Amniotic epithelial cell (primary cell): ENCODE results near the gene GABRG3.
"Not testable (repeated sequence)": the region's sequence is repeated elsewhere in the genome, so short reads cannot be mapped to it uniquely, and the experiment has no call there.

Experiments used
- DNase-seq: peaks from one replicate; pipeline ENCODE4 v3.0.0-alpha.2; 2010; ENCODE audit warnings: low read depth

The GABRG3 gene

GRCh38 chr15:27339138-27339537, 368.2 kb downstream of the GABRG3 start:
- no peak for DNase-seq

DNA sequence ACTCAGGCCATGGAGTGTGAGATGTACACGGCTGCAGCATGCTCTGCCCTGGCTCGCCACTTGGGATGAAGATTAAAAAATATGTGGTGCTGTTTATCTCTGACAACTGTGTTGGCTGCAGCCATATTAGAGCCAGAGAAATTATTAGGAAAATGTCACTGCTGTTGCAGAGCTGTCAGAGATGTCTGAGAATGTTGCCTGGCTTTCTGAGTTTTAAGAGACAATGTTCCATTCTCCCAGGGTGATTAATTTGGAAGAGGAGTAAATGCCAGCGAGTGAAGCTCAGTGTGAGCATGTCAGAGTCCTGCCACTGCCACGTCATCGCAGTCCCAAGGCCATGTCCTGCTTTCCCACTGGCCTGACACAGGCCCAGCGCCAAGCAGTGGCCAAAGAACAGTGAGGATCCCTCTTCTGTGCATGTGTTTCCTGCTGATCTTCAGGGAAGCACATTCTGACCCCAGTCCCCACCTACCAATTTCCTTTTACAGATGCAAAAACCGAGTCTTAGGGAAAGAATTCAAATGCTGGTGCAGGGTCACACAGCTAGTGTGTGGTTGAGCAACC, 370.9 kb downstream of the GABRG3 start:
- DNase-seq = no peak

DNA sequence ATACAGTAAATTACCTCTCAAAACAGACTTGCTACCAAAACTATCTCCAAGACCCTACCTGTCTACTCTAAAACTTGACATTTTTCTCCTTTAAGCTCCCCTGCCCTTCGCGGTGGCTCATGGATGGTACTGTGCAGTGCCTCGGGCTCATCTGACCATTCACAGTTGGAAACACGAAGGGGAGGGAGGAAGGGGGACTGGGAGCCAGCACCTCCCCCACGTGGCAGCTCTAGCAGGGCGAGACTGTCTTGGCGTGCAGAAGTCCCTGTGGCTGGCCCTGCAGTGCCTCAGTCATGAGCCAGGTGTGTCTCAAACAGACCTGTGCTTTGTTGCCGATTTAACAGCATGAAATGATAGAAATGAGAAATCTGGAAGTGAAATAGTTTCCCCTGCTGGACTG, 372.0 kb downstream of the GABRG3 start:
- DNase-seq = no peak

DNA sequence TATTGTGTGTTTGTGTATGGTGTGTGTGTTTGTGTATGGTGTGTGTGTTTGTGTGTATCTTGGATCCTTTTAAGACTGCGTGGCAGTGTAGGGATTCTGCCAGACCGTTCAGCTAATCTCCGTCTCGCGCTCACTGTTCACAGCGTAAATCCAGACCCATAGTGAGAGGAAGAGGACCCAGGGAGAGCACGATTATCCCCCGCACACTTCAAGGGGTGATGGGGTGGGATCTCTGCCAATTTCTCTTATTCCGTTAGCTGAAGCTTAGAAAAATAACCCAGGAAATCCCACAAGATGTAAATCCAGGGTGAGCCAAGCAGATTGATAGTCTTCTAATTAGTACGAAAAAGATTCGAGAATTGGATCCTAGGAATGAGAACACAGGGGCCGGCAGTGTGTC, 381.2 kb downstream of the GABRG3 start:
- DNase-seq = no peak

- no peak for DNase-seq
Observed at GRCh38 chr15:27353856-27354255, 382.9 kb downstream of the GABRG3 start.

- no peak for DNase-seq
Observed at GRCh38 chr15:27358751-27359434, 387.9 kb downstream of the GABRG3 start.

- DNase-seq = no peak
Observed at GRCh38 chr15:27359586-27359985, 388.6 kb downstream of the GABRG3 start.

GRCh38 chr15:27360316-27360715, 389.3 kb downstream of the GABRG3 start:
- DNase-seq = no peak

GRCh38 chr15:27361438-27361837, 390.5 kb downstream of the GABRG3 start:
- no peak for DNase-seq

GRCh38 chr15:27365456-27365855, 394.5 kb downstream of the GABRG3 start:
- DNase-seq = no peak

GRCh38 chr15:27377391-27377790, 406.4 kb downstream of the GABRG3 start:
- DNase-seq = not testable (repeated sequence)

DNA sequence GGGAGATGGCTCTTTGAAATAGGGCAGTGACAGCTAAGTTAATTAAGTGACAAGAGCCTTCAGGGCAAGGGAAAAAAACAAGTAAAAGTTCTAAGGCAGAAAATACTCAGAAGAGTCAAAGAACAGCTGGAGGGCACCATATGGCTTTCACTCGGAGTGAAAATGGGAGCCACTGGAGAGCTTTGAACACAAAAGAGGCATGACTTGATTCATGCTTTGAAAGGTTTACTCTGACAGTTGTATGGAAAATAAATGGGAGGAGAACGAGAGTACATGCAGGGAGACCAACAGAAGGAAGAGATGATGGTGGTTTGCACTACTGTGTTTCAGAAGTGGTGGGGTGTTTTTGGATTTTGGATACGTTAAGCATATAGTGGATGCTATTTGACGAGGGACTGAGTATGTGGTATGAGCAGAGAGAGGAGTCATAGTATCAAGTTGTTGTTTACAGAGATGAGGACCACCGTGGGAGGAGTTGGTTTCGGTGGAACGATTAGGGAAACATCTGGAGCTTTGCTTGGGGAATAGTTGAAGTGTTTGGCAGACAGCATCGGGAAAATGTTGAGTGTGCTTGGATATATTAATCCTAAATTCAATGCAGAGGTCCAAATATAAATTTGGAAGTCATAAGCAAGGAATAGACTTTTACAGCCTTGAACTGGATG, 411.5 kb downstream of the GABRG3 start:
- DNase-seq = no peak

GRCh38 chr15:27383726-27384125, 412.7 kb downstream of the GABRG3 start:
- no peak for DNase-seq

DNA sequence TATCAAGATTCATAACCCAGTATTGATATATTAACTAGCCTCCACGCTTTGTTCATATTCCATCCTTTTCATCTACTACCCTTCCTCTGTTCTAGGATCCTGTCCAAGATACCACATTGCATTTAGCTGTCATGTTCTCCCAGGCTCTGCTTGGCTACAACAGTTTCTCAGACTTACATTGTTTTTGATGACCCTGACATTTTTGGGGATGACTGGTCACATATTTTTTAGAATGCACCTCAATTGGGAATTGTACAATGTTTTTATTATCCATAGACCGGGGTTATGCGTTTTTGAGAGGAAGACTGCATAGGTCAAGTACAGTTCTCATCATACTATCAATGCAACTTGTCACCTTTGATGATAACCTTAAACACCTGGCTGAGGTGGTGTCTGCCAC, 421.2 kb downstream of the GABRG3 start:
- no peak for DNase-seq

- no peak for DNase-seq
Observed at GRCh38 chr15:27396521-27396920, 425.5 kb downstream of the GABRG3 start.

GRCh38 chr15:27396996-27397395, 426.0 kb downstream of the GABRG3 start:
- DNase-seq = no peak

- no peak for DNase-seq
Observed at GRCh38 chr15:27398631-27399161, 427.7 kb downstream of the GABRG3 start.

- DNase-seq = no peak
Observed at GRCh38 chr15:27399241-27399640, 428.3 kb downstream of the GABRG3 start.

DNA sequence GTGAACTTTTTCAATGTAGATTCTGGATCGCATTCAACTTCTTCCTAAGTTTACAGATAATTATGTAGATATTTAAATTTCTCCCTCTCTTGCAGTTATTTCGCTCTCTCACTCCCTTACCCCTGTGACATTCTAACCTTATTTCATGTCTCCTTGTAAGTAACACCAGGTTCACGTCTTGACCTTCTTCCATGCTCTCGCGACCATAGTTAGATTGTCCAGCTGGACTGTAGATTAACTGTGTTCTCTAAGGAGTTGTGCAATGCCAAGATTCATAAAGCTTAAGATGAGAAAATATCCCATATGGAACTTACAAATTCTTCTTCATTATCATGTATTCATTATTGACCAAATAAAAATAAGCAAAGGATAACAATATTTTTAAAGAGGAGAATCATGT, 430.5 kb downstream of the GABRG3 start:
- DNase-seq = no peak

DNA sequence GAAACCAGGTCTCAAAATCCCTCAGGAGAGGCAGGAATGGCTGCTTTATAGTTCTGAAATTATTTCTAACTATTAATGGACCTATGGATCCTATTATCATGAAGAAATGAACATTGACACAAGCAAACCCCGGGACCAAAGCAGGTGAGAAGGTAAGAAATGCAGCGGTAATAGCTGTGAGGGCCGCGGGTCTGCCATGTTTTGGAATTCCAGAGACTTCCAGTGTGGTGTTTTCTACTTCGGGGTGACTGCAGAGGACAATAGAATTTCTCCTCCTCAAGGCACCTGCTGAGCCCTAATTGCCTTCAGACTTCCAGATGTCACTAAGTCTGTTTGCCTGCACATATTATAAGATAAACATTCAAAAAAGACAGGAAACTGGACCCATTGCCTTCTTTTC, 437.4 kb downstream of the GABRG3 start:
- no peak for DNase-seq

- DNase-seq = no peak
Observed at GRCh38 chr15:27410996-27411605, 440.1 kb downstream of the GABRG3 start.

DNA sequence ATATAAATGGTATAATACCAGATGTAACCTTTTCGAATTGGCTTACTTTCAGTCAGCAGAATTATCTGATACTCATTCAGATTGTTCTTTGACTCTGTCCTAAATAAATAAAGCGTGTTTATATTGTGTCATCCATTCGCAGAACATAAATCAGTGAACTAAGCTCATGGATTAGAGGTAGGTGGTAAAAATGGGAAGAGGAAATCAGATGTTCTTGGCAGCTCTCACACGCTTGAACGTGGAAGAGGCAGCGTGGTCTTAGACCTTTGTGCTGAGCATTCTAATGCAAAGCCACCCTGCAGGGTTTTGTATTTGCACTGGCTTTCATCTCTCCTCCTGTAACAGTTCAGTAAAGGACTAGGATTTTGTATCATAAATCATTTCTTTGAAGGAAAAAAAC, 441.4 kb downstream of the GABRG3 start:
- DNase-seq = no peak
